ENCODE data around the gene SGCA. TPM values are rescaled to one million over a fixed set of nuclear protein-coding genes. Genes with fewer than 3 reads are reported as not detected.

SGCA gene
- total RNA-seq, 1 donor from 2014 or later = not detected

DNA sequence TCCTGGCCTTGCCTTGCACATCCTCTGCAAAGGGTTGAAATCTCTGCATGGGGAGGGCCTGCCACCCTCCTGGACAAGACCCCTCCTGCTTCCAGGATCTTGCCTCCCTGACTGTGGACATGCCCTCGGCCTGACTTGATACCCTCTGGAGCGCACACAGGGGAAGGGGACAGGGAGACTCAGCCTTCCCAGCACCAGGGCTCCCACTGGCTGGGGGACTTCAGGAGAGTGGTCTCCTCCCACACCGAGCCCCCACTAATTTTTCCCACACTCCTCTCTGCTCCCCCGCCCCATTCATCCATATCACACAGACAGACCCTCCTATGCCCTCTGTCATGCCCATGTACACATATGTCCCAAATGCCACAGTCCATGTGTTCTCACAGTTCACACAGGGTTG lies 14.3 kb downstream of the SGCA start:
- intact Hi-C loops (cut with micrococcal nuclease) = loop anchor here (5.0 kb wide), 1 partner anchor 53 kb away; no protein-coding TSS in a partner anchor

DNA sequence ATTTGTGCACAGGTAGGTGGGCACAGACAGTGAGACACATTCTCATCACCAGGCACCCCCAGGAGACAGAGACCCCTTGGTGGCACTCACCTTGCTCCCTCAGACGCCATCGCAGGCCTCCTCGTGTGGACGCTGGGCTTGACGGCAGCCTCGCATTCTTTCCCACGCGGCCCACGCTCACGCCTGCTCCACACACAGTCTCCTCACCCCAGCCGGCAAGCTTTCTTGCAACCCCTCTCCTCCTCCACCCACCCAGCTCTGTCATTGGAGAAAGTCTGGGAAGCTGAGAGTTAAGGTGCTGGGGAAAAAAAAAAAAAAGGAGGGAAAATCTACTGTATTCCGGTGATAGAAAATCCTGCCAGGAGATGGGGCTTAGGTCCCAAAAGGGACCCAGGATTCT lies 14.8 kb downstream of the SGCA start:
- intact Hi-C loops (cut with micrococcal nuclease) = loop anchor here (5.0 kb wide), 1 partner anchor 53 kb away; no protein-coding TSS in a partner anchor

DNA sequence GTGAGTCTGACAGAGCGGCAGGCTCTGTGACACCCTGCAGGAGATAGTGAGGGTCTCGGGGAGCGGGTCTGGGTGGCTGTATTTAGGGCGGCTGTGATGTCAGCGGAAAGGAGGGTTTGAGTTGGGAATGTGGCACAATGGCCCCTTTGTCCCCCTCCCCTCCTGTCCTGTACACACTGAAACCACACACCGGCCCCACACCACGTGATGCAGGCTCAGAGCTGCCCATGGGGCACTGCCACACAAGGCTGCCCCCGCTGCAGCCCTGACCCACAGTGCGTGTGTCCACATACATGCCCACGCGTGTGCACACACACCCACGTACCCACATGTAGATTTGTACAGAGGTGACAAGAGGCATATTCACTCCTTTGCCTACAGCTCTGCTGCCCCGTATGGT lies 15.3 kb downstream of the SGCA start:
- intact Hi-C loops (cut with micrococcal nuclease) = loop anchor here (5.0 kb wide), 1 partner anchor 54 kb away; no protein-coding TSS in a partner anchor

DNA sequence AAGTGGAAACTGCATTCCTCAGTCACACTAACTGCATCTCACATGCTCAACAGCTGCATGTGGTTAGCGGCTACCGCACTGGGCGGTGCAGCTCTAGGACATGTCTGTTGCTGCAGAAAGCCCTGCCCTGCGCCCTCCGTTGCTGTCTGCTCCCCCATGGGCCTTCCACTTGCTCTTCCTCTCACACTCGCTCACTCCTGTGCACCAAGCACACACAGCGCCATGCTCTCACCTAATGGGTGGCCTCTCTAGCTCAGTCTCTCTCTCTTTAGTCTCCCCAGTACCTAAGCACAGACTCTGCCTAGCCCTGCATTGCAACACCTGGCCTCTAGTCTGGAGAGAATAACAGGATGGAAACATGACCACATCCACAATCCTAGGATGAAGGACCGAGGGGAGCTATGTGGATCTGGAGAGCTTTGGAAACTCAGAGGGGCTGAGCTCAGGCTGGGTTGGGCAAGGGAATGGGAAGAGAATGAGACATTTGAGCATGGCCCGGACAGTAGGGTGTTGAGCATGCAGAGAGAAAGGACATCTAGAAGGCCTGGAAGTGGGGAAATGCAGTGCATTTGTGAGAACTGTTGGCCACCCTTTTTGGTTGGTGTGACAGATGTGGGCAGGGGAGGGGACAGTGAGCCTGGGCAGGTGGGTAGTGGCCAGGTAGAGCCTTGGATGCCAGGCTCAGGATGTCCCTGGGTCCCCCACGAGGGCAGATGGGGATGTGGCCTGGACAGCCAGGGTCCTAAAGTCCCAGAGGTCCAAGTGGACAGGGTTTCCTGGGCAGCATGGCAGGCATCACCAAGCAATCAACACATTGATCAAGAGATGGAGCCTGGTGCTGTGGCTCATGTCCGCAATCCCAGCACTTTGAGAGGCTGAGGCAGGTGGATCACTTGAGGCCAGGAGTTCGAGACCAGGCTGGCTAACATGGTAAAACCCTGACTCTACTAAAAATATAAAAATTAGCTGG lies 16.1 kb downstream of the SGCA start:
- intact Hi-C loops (cut with micrococcal nuclease) = loop anchor here (5.0 kb wide), 1 partner anchor 55 kb away; no protein-coding TSS in a partner anchor

DNA sequence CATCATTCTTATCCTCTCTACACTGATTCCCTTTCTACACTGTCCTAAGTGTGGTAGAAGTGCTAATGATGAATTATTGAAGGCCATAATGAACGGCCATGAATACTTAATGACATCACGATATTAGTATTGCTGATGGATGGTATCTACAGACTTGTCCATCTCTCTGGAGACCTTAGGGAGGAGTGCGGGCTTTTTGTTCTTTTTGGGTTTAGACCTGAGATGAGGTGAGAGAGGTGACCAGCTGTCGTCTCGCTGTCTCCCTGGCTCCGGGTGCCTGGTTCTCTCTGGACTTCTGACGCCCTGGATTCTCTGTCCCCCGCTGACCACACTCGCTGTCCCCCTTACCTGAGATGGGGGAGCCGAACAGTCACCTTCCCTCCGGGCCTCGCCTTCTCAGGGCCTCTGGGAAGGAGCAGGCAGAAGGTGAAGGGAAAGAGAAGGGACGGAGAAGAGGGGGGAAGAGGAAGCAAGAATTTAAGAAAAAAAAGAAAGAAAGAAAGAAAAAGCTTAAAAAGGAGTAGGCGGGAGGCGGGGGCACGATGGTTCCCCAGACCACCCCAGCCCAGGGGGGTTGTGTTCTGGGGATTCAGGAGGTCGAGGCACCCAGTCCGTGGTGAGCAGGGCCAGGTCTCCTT lies 17.1 kb downstream of the SGCA start:
- intact Hi-C loops (cut with micrococcal nuclease) = loop anchor here (5.0 kb wide), 1 partner anchor 56 kb away; no protein-coding TSS in a partner anchor

DNA sequence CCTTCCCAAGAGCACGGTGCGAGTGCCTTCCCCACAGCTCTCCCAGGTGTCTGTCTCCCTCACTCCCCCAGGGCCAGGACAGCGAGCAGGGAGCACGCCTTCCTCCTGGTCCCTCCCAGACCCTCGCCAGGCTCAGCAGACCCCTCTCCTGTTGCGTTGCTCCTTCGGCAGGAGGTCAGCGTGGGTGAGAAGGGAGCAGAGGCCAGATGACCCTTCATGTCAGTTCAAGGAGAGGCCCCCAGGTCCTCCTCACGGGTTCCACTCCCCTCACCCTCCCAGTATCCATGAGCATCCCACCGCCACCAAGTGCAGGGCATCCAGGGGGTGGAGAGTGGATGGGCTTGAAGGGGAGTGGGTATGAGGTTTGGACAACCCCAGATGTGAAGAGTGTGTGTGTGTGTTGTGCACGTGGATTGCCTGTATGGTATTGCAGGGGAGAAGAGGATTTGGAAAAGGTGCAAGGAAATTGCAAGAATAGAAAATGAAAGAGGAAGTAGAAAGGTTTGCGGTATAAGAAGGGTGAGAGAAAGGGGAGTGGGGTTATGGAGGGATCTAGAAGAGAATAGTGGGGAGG lies 17.7 kb downstream of the SGCA start:
- intact Hi-C loops (cut with micrococcal nuclease) = loop anchor here (5.0 kb wide), 1 partner anchor 56 kb away; no protein-coding TSS in a partner anchor

DNA sequence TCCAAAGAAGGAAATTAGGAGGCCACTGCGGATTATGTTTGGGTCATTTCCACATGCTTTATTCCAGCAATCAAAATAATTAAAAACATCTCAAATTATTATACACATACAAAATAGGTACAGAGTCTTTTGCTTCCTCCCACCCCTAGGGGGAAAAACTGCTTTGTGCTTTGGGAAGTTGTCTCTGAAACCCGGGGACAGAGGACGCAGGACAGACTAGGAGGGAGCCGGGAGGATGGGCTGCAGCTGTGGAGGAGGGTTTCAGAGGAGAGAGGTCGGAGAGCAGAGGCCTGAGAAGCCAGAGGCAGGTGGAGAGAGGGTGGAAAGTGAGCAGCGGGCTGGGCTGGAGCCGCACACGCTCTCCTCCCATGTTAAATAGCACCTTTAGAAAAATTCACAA lies 18.3 kb downstream of the SGCA start:
- intact Hi-C loops (cut with micrococcal nuclease) = loop anchor here (5.0 kb wide), 1 partner anchor 57 kb away; no protein-coding TSS in a partner anchor

DNA sequence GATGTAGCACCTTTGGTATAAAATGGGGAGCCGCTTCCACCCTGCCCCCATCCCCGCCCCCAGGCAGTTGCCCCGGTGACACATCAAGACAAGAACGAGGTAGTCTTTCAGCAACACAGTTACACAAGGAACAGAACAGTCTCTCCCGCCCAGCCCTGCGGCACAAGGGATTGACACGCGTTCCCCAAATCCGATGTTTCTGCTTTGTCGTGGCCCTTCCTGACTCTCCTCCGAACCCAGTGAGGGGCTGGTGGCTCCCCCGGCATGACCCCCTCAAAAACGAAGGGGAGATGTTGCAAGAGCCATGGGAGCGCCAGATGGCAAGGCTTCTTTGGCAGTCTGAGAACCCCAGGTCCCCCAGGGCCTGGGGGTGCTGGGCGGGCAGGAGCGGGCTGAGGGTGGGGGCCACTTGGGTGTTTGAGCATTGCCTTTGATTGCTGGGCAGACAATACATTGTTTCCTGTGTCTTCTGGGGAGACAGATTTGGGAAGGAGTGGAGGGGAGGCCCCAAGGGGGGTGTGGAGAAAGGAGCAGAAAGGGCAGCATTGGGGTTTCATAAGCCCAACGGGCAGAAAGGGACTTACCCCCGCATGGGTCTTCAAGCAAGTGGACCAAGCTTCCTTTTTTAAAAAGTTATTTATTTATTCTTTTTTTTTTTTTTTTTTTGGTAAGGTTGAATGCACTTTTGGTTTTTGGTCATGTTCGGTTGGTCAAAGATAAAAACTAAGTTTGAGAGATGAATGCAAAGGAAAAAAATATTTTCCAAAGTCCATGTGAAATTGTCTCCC lies 19.0 kb downstream of the SGCA start:
- intact Hi-C loops (cut with micrococcal nuclease) = loop anchor here (5.0 kb wide), 1 partner anchor 58 kb away; no protein-coding TSS in a partner anchor

DNA sequence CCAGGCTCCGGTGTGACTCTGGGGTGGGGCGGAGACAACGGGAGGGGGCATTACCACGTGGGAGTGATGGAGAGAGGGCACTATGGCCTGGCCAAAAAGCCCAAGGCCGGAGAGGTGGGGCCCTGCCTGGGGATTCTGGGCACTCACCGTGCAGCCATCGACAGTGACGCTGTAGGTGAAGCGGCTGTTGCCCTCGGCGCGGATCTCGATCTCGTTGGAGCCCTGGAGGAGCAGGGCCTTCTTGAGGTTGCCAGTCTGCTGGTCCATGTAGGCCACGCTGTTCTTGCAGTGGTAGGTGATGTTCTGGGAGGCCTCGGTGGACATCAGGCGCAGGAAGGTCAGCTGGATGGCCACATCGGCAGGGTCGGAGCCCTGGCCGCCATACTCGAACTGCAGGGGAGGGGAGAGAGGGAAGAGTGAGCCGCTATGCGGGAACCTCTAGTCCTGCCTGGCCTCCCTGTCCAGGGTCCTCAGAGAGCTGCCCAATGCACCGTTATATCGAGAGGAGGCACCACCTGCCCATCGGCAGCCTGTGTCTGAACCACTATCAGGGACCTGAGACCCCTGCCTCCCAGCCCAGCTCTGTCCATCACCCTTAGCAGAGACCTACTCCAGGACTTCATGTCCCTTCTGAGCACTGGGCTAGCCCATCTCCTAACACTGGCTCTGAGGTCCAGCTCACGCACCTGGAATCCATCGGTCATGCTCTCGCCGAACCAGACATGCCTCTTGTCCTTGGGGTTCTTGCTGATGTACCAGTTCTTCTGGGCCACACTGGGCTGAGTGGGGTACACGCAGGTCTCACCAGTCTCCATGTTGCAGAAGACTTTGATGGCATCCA lies 20.0 kb downstream of the SGCA start:
- intact Hi-C loops (cut with micrococcal nuclease) = no loop called here

DNA sequence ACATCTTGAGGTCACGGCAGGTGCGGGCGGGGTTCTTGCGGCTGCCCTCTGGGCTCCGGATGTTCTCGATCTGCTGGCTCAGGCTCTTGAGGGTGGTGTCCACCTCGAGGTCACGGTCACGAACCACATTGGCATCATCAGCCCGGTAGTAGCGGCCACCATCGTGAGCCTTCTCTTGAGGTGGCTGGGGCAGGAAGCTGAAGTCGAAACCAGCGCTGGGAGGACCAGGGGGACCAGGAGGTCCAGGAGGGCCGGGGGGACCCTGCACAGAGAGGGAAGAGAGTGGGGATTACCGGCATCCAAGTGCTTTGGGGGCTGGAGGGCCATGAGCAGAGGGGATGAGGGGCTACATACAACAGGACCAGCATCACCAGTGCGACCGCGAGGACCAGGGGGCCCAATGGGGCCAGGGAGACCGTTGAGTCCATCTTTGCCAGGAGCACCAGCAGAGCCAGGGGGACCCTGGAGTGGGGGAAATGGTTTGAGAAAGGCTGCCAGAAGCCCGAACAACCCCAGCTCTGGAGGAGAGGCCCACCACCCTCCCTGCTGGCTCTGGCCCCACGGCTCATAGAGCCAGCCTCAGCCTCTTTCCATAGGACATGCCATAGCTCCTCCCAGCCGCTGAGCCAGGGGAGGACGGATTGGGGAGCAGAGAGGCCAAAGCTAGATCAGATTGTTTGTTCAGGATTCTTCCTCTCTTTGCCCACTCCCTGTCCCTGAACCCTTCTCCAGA lies 21.0 kb downstream of the SGCA start:
- intact Hi-C loops (cut with micrococcal nuclease) = no loop called here

DNA sequence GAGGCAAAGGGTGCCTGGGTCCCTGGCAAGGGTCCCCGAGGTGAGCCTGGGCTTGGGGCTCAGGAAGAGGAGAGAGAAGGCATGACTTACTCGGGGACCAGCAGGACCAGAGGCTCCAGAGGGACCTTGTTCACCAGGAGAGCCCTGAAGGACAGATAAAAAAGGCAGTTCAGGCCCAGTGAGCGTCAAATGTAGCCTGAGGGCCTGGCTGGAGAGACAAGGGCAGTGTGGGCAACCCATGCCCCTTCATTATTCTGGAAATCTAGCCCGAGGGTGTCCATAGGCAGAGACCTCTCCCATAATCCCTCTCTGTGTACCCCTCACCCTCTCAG lies 21.6 kb downstream of the SGCA start:
- intact Hi-C loops (cut with micrococcal nuclease) = no loop called here

DNA sequence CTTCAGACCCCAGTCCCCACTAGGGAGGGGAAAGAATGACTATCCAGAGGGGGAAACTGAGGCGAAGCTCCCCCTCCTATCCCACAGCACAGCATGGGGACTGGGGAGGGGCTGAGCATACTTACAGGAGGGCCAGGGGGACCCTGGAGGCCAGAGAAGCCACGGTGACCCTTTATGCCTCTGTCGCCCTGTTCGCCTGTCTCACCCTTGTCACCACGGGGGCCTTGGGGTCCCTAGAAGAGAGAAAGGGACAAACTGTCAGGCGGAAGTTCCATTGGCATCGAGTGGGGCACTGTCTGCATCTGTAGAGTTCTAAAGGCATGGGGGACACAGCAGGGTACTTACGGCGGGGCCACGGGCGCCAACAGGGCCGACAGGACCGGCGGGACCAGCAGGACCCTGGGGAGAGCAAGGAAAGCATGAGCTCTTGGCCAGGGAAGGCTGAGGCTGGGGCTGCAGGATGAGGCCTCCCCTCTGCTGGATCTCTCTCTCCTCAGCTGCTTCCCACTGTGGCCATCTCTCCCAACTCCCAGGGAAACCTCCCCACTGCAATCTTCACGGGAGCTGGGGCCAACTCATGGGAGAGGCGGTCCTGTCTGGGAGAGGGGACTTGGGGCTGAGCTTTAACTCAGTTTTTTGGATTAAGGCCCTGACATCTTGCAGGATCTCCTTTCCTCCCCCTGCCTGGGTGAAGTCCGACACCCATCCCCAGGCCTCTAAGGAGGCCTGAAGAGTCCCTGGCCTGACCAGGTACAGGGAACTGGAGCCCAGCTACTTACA lies 22.1 kb downstream of the SGCA start:
- intact Hi-C loops (cut with micrococcal nuclease) = no loop called here

DNA sequence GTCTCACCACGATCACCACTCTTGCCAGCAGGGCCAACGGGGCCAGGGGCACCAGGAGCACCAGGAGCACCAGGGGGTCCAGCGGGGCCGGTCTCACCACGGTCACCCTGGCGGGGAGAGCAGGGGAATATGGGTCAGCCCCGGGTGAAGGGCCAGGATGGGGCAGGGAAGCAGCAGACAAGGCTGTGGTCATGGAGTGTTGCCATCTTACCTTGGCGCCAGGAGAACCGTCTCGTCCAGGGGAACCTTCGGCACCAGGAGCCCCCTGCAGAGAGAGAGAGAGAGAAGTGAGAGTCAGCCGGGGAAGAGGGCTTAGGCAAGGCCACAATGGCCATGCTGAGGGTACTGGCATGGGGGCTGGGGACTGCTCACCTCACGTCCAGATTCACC lies 22.7 kb downstream of the SGCA start:
- intact Hi-C loops (cut with micrococcal nuclease) = no loop called here

DNA sequence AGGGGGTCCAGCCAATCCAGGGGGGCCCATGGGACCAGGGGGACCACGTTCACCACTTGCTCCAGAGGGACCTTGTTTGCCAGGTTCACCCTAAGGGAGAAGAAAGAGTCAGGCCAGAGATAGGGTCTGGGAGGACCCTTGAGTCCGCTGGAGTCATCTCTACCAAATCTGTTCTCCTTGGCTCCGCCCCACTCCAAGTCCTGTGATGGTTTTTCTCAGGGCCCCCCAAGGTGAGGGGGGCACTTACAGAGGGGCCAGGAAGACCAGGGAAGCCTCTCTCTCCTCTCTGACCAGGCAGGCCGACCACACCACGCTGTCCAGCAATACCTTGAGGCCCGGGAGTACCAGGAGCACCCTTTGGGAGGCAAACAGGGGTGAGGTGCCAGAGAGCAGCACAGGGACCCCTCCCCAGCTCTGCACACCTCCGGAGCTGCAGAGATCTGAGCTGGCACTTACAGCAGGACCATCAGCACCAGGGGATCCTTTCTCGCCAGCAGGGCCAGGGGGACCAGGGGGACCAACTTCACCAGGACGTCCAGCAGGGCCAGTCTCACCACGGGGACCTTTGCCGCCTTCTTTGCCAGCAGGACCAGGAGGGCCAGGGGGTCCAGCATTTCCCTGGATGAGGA lies 23.2 kb downstream of the SGCA start:
- intact Hi-C loops (cut with micrococcal nuclease) = no loop called here

DNA sequence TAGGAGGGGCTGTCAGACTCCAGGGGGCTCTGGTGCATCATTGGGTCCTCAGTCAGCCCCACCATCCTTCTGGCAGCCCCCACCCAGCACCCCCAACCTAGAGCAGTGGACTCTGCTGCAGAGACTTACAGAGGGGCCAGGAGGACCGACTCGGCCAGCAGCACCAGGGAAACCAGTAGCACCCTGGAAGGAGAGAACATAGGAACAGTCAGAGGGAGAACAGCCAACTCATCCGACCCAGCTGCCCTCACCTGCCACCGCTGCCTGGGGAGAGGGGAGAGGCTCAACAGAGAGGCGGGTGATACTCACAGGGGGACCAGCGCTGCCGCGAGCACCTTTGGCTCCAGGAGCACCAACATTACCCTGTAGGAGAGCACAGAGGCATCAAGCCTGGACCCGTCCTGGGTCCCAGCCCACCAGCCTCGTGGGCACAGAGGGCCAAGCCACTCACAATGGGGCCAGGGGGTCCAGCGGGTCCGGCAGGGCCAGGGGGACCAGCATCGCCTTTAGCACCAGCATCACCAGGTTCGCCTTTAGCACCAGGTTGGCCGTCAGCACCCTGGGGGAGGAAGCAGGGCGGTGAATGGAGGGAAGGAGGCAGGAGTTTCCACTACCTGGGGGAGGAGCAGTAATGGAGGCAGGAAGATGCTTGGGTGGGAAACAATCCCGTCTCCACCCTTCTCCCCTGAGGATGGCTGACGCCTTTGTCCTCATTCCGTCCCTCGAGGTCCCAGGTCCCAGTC lies 23.9 kb downstream of the SGCA start:
- intact Hi-C loops (cut with micrococcal nuclease) = no loop called here

DNA sequence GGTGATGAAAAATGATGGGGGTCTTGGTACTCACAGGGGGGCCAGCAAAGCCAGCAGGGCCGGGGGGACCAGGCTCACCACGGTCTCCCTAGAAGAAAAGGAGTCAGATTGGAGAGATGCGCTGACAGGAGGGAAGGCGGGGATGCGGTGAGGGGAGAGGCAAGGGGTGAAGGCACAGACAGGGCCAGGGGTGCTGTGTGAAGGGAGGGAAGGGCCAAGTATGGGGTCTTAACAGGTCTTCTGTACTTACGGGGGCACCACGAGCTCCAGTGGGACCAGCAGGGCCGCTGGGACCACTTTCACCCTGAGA lies 24.4 kb downstream of the SGCA start:
- intact Hi-C loops (cut with micrococcal nuclease) = no loop called here

DNA sequence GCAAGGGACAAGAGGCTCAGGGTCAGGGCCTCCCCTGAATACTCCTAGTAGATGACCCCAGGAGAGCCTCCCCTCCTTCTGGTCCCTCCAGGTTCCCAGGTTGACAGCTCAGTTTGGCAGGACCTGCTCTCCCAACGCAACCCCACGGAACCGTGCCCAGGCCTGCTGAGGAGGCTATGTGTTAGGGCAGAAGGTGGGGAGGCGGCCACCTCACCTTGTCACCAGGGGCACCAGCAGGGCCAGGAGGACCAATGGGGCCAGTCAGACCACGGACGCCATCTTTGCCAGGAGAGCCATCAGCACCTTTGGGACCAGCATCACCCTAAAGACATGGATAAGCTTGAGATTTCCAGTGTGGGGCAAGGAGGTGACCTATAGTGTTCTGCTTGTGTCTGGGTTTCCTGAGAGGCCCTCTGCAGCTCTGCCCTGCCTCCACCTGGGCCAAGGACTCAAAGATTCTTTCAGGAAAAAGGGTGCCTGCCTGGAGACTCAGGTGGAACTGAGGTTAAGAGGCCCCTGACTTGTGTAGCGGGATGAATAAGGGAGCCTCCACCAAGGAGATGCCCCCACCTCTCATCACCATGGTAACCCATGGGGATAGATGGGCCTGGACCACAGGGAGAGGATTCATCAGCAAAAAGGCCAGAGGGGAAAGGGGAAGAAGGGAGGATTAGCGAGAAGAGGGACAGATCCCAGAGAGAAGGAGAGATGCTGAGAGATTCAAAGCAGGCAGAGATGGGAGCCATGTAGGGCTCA lies 25.0 kb downstream of the SGCA start:
- intact Hi-C loops (cut with micrococcal nuclease) = no loop called here

Measured in T-helper 2 cell treated with Interferon-gamma antibody and Interleukin-4, amounts not matched to agents 100 ng/mL and 5 ng/mL, for 36 hours (primary cell).